ENCODE measurements around the gene CYB5R4.

DNA sequence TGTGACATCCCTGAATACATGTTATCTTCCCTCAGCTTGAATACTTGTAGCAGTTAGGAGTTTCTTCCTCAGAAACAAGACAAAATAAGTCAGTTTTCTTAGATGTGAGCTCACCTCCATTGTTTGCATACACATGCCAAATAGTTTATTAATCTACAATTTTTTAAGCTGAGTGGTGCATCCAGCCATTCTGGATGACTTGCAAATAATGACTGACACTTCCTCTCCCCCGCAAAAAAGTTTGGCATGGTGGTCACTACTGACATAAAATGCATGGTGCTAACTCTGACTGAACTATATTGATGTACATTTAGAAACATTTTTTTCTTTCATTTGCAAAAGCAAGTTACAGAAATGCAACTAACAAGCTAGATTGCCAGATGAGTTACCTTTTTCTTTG is 55.5 kb downstream of the CYB5R4 start:
- TF ChIP-seq, protein P1, sequence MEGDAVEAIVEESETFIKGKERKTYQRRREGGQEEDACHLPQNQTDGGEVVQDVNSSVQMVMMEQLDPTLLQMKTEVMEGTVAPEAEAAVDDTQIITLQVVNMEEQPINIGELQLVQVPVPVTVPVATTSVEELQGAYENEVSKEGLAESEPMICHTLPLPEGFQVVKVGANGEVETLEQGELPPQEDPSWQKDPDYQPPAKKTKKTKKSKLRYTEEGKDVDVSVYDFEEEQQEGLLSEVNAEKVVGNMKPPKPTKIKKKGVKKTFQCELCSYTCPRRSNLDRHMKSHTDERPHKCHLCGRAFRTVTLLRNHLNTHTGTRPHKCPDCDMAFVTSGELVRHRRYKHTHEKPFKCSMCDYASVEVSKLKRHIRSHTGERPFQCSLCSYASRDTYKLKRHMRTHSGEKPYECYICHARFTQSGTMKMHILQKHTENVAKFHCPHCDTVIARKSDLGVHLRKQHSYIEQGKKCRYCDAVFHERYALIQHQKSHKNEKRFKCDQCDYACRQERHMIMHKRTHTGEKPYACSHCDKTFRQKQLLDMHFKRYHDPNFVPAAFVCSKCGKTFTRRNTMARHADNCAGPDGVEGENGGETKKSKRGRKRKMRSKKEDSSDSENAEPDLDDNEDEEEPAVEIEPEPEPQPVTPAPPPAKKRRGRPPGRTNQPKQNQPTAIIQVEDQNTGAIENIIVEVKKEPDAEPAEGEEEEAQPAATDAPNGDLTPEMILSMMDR (IDR thresholded peaks at IDR 0.05), result no peak
- no peak for TF ChIP-seq ZFX (IDR thresholded peaks at IDR 0.05; ENCODE audit: borderline replicate concordance)

All from 22Rv1 (cell line).